SK-N-SH (cell line): ENCODE data around the gene TUBD1. TPM values are rescaled to one million over a fixed set of nuclear protein-coding genes. Genes with fewer than 3 reads are reported as not detected.

Experiments
- CTCF ChIA-PET: fragments of 300-600, 350-600 bp; formaldehyde crosslinking; extraction: SDS; loops from one replicate; lab custom pipeline; 2021; lab: Yijun Ruan, JAX
- POLR2A ChIA-PET: fragments of 350-600 bp; sonication (Branson Sonifier 250); formaldehyde crosslinking; extraction: SDS; loops from one replicate; lab custom pipeline; 2020; ENCODE audit warnings: antibody characterized with exemption, inconsistent platforms; lab: Yijun Ruan, JAX
- DNase-seq: peaks from one replicate; pipeline ENCODE4 v3.0.0; 2012
- H2AFZ ChIP-seq: fragments of 200-600 bp; sonication (generic); 2 replicates; pipeline ENCODE4 v1.8.1; 2016; ENCODE audit warnings: antibody characterized with exemption, mild to moderate bottlenecking, low read depth
- H3F3A ChIP-seq: fragments of 200-600 bp; sonication (generic); replicated peaks from 2 replicates; pipeline ENCODE3; 2016; ENCODE audit warnings: antibody characterized with exemption, mild to moderate bottlenecking; ENCODE audit not compliant: insufficient read depth
- H3K27ac ChIP-seq, 2 experiments: fragments of 200-500 bp in 1 of 2; fragments of 200-600 bp in 1 of 2; sonication (Bioruptor generic) in 1 of 2; sonication (generic), shearing (Covaris generic) in 1 of 2; 2 replicates each; pipeline versions ENCODE4 v1.5.1 to v1.6.1; 2014 to 2016; ENCODE audit warnings: low read depth in 2 of 2, inconsistent platforms in 1 of 2, low read length in 1 of 2, mild to moderate bottlenecking in 1 of 2, mixed read lengths in 1 of 2
- H3K27me3 ChIP-seq: fragments of 200-600 bp; sonication (generic), shearing (Covaris generic); 2 replicates; pipeline ENCODE4 v1.6.1; 2016; ENCODE audit warnings: mixed run types; ENCODE audit not compliant: insufficient read depth
- H3K36me3 ChIP-seq, 2 experiments: fragments of 200-500 bp in 1 of 2; fragments of 200-600 bp in 1 of 2; sonication (Bioruptor generic) in 1 of 2; sonication (generic) in 1 of 2; replicated peaks in 1 of 2; 2 replicates each; pipeline versions ENCODE3 to v1.5.1; 2014 to 2016; ENCODE audit warnings: low read length in 1 of 2, mild to moderate bottlenecking in 1 of 2; ENCODE audit not compliant: insufficient read depth in 2 of 2, control insufficient read depth in 1 of 2
- H3K4me1 ChIP-seq, 2 experiments: fragments of 200-500 bp in 1 of 2; fragments of 200-600 bp in 1 of 2; sonication (Bioruptor generic) in 1 of 2; sonication (generic), shearing (Covaris generic) in 1 of 2; 2 replicates each; pipeline versions ENCODE4 v1.5.1 to v1.6.1; 2014 to 2016; ENCODE audit warnings: low read depth in 1 of 2, low read length in 1 of 2, mixed run types in 1 of 2; ENCODE audit not compliant: insufficient read depth in 2 of 2, control insufficient read depth in 1 of 2
- H3K4me2 ChIP-seq: fragments of 200-600 bp; sonication (generic), shearing (Covaris generic); 2 replicates; pipeline ENCODE4 v1.6.1; 2017; ENCODE audit warnings: mixed run types
- H3K4me3 ChIP-seq, 2 experiments: fragments of 200-500 bp in 1 of 2; fragments of 200-600 bp in 1 of 2; sonication (Bioruptor generic) in 1 of 2; sonication (generic), shearing (Covaris generic) in 1 of 2; 2 replicates each; pipeline versions ENCODE4 v1.5.1 to v1.8.1; 2014 to 2016; ENCODE audit warnings: low read depth in 2 of 2, inconsistent platforms in 1 of 2, low read length in 1 of 2, mild to moderate bottlenecking in 1 of 2, mixed read lengths in 1 of 2, moderate library complexity in 1 of 2
- H3K79me2 ChIP-seq: fragments of 200-600 bp; sonication (generic); 2 replicates; pipeline ENCODE4 v1.8.1; 2017; ENCODE audit warnings: mild to moderate bottlenecking; ENCODE audit not compliant: insufficient read depth
- H3K9ac ChIP-seq: fragments of 200-600 bp; sonication (generic); 2 replicates; pipeline ENCODE4 v1.6.1; 2017; ENCODE audit warnings: mixed run types
- H3K9me2 ChIP-seq: fragments of 200-600 bp; sonication (generic); 2 replicates; pipeline ENCODE4 v1.6.1; 2017; ENCODE audit warnings: mixed run types
- H3K9me3 ChIP-seq: fragments of 200-600 bp; sonication (generic); 2 replicates; pipeline ENCODE4 v1.6.1; 2017; ENCODE audit warnings: mixed run types, mild to moderate bottlenecking, moderate library complexity
- H4K20me1 ChIP-seq: fragments of 200-600 bp; sonication (generic); 2 replicates; pipeline ENCODE4 v1.6.1; 2017; ENCODE audit warnings: mild to moderate bottlenecking, mixed run types; ENCODE audit not compliant: insufficient read depth
- CHD2 ChIP-seq: fragments of 150-350 bp; IDR thresholded peaks from 2 replicates; pipeline ENCODE4 v1.6.1; 2018; ENCODE audit warnings: low read length; ENCODE audit not compliant: partially characterized antibody
- EP300 ChIP-seq, 2 experiments: IDR thresholded peaks; 2 replicates each; pipeline versions ENCODE4 v1.4.0 to v1.6.1; 2012; ENCODE audit warnings: borderline replicate concordance in 1 of 2, low read depth in 1 of 2, low read length in 1 of 2
- FOSL2 ChIP-seq: IDR thresholded peaks from 2 replicates; pipeline ENCODE4 v1.4.0; 2012; ENCODE audit warnings: low read depth, mild to moderate bottlenecking, moderate library complexity, borderline replicate concordance
- IRF3 ChIP-seq: fragments of 150-350 bp; IDR thresholded peaks from 2 replicates; pipeline ENCODE4 v1.6.1; 2016; ENCODE audit warnings: mild to moderate bottlenecking, low read depth, low read length
- MEF2A ChIP-seq: IDR thresholded peaks from 2 replicates; pipeline ENCODE4 v1.4.0; 2012; ENCODE audit warnings: low read depth, borderline replicate concordance
- POLR2AphosphoS5 ChIP-seq: IDR thresholded peaks from 2 replicates; pipeline ENCODE4 v1.6.1; 2012; ENCODE audit warnings: low read depth, low read length
- RCOR1 ChIP-seq: fragments of 150-350 bp; IDR thresholded peaks from 2 replicates; pipeline ENCODE4 v1.6.1; 2017; ENCODE audit warnings: antibody characterized with exemption, low read length
- RXRA ChIP-seq: IDR thresholded peaks from 2 replicates; pipeline ENCODE4 v1.4.0; 2012; ENCODE audit warnings: low read depth, mild to moderate bottlenecking, borderline replicate concordance
- SIN3A ChIP-seq: IDR thresholded peaks from 2 replicates; pipeline ENCODE4 v1.6.1; 2012; ENCODE audit warnings: low read depth, mild to moderate bottlenecking, low read length, moderate library complexity, borderline replicate concordance
- TCF12 ChIP-seq: IDR thresholded peaks from 2 replicates; pipeline ENCODE4 v1.4.0; 2012
- TEAD4 ChIP-seq: IDR thresholded peaks from 2 replicates; pipeline ENCODE4 v1.4.0; 2012; ENCODE audit warnings: mild to moderate bottlenecking, borderline replicate concordance; ENCODE audit not compliant: insufficient read depth
- WGBS: methylation state at CpG from one replicate; pipeline ENCODE4 v1.1.6; 2017; ENCODE audit warnings: low lambda C conversion rate; 5-methylcytosine and 5-hydroxymethylcytosine counted together
- polyA plus RNA-seq, 3 experiments: library from polyadenylated mRNA; depleted of rRNA; stranded (reverse); fragments of >200 nt; gene quantifications; 2 replicates each; pipeline ENCODE4 v1.2.3, GENCODE V29; 2012
- TF ChIP-seq, protein P1 (sequence below): IDR thresholded peaks from 2 replicates; pipeline ENCODE4 v1.4.0; 2012; ENCODE audit warnings: low read depth, borderline replicate concordance
- TF ChIP-seq, protein P2 (sequence below): IDR thresholded peaks from 2 replicates; pipeline ENCODE4; 2012
- TF ChIP-seq, protein P3 (sequence below): IDR thresholded peaks from 2 replicates; pipeline ENCODE4 v1.4.0; 2012; ENCODE audit warnings: low read depth, borderline replicate concordance

Gene TUBD1
- polyA plus RNA-seq, 1 of the 3 experiments (the other 2 are of a cell fraction), result 3.2 TPM

DNA sequence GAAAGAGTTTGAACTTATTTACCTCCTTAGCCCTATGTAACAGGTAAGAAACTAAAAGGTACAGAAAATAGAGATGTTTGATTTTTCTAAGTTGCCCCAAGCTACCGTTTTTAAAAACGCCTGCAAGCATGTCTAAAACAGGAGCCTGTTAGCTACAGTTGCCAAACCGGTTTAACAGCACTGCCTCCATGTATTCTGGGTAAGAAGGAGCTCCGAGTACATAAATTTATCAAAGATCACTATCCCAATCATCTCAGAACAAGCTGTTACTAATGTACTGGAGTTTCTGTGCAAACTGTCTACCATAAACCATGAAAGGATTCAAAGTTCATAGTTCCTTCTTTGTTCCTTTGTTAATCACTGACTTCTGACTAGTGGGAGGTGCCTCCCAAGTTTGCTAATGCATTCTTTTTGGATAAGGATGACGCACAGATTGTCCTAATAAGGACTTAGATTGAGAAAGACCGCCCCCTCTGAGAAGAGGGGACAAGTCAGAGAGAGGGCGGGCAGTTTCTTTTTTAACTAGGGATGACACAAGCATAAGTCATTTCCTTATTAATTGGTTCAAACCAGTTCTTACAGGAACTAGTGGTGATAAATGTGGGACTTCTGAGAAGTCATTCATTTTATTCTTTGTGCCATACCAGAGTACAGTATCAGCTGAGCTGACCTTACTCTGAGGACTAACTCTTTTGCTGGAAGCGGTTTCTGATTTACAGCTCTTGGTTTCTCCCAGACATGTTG, 55.3 kb downstream of the TUBD1 start (continued):
- TF ChIP-seq POLR2AphosphoS5 (peak; percentile 100), RXRA (peak; percentile 98), RCOR1 (no peak), FOSL2 (peak; percentile 95)
- TF ChIP-seq, protein P1, sequence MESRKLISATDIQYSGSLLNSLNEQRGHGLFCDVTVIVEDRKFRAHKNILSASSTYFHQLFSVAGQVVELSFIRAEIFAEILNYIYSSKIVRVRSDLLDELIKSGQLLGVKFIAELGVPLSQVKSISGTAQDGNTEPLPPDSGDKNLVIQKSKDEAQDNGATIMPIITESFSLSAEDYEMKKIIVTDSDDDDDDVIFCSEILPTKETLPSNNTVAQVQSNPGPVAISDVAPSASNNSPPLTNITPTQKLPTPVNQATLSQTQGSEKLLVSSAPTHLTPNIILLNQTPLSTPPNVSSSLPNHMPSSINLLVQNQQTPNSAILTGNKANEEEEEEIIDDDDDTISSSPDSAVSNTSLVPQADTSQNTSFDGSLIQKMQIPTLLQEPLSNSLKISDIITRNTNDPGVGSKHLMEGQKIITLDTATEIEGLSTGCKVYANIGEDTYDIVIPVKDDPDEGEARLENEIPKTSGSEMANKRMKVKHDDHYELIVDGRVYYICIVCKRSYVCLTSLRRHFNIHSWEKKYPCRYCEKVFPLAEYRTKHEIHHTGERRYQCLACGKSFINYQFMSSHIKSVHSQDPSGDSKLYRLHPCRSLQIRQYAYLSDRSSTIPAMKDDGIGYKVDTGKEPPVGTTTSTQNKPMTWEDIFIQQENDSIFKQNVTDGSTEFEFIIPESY, result peak; percentile 79

GRCh38 chr17:59832883-59833379, 59.8 kb downstream of the TUBD1 start:
- WGBS, result 48% methylated on average over 4 of the region's 4 CpGs
- H3K79me2 ChIP-seq, result peaks cover 86% of the 10 kb centered on the region
- H4K20me1 ChIP-seq, result no peaks in the 10 kb centered on the region
- peaks cover 46% of the 10 kb centered on the region for H3F3A ChIP-seq
- DNase-seq, result no peak
- peak overlapping the region; percentile 13; the same call in 1 of the 2 replicates for H3K4me2 ChIP-seq
- no peak overlapping the region for H2AFZ ChIP-seq
- H3K36me3 ChIP-seq, result peaks cover 0 to 4% of the 10 kb centered on the region in 2 experiments
- ChIA-PET CTCF (interaction anchor here (1.3 to 5.9 kb wide), 4 partner anchors 14 to 81 kb away, joined by 3 to 25 read pairs (median 9); no protein-coding TSS in a partner anchor), POLR2A (no interaction called here)
- no peak overlapping the region for H3K4me3 ChIP-seq
- peak overlapping the region; percentile 10; the same call in 1 of the 2 replicates for H3K9ac ChIP-seq
- peak overlapping the region; percentile 26 to 100; a peak in 3 of 4 replicates for H3K27ac ChIP-seq
- peaks cover 11 to 55% of the 10 kb centered on the region in 2 experiments for H3K4me1 ChIP-seq
- TF ChIP-seq TEAD4 (peak; percentile 49; the same call in 1 of the 2 replicates), MEF2A (peak; percentile 42; the same call in 1 of the 2 replicates), CHD2 (no peak), IRF3 (no peak), EP300 (IDR thresholded peaks at IDR 0.05; ENCODE audit: borderline replicate concordance in 1 of 2, low read depth in 1 of 2, low read length in 1 of 2) (peak; percentile 37 to 58; a peak in 2 of 4 replicates), TCF12 (peak; percentile 51), SIN3A (no peak)
- TF ChIP-seq, protein P2, sequence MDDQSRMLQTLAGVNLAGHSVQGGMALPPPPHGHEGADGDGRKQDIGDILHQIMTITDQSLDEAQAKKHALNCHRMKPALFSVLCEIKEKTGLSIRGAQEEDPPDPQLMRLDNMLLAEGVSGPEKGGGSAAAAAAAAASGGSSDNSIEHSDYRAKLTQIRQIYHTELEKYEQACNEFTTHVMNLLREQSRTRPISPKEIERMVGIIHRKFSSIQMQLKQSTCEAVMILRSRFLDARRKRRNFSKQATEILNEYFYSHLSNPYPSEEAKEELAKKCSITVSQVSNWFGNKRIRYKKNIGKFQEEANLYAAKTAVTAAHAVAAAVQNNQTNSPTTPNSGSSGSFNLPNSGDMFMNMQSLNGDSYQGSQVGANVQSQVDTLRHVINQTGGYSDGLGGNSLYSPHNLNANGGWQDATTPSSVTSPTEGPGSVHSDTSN, result peak; percentile 61
- TF ChIP-seq, protein P3, sequence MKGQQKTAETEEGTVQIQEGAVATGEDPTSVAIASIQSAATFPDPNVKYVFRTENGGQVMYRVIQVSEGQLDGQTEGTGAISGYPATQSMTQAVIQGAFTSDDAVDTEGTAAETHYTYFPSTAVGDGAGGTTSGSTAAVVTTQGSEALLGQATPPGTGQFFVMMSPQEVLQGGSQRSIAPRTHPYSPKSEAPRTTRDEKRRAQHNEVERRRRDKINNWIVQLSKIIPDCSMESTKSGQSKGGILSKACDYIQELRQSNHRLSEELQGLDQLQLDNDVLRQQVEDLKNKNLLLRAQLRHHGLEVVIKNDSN, result no peak
- no peaks in the 10 kb centered on the region for H3K27me3 ChIP-seq
- no peaks in the 10 kb centered on the region for H3K9me2 ChIP-seq
- H3K9me3 ChIP-seq, result no peaks in the 10 kb centered on the region
